ENCODE data around the gene ZNF746. TPM values are rescaled to one million over a fixed set of nuclear protein-coding genes. Genes with fewer than 3 reads are reported as not detected.

Gene ZNF746
- total RNA-seq, 1 experiment from 2014 or later, result 20.7 TPM

GRCh38 chr7:149490083-149490760 lies 7.4 kb downstream of the ZNF746 start:
- DNase-seq (ENCODE audit: low read depth), result no peak

DNA sequence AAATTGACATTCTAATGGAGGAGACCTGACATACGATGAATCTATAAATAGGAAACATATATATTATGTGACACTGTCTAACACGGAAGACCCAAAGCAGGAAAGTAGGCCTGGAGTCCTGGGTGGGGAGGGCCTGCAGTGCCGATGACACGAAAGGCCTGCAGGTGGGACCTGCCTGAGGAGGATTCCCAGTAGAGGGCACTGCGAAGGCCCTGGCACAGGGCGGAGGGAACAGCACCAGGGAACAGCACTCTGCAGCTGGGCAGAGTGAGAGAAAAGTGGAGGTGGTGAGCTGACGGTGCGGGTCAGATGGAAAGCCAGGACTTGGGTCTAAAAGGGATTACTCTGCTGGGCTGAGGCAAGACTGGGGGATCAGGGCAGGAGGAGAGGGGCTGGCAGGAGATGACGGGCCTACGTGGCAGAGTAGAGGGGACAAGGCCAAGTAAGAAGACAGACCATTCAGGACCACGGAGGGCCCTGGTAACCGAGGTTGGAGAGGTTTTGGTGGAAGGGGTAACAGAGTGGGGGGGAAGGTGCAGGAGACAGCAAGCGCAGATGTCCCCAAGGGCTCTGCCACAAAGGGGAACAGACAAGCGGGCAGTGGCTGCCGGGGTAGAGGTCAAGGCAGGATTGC lies 8.1 kb downstream of the ZNF746 start:
- no peak for DNase-seq (ENCODE audit: low read depth)

DNA sequence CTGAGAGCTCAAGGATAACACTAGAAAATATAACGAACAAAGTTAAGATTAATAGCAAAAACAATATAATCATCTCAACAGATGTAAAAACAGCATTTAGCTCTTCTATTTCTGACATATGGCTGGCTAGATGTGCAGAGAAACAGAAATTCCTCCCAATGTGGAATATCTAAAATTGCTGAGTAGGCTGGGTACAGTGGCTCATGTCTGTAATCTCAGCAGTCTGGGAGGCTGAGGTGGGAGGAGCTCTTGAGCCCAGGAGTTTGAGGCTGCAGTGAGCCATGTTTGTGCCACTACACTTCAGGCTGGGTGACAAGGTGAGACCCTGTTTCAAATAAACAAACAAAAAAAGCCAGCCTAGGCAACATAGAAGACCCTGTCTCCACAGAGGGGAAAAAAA lies 18.0 kb downstream of the ZNF746 start:
- no peak for DNase-seq (ENCODE audit: low read depth)

GRCh38 chr7:149478754-149479153 lies 18.9 kb downstream of the ZNF746 start:
- DNase-seq (ENCODE audit: low read depth), result no peak

GRCh38 chr7:149477494-149478443 lies 19.8 kb downstream of the ZNF746 start:
- no peak for DNase-seq (ENCODE audit: low read depth)

DNA sequence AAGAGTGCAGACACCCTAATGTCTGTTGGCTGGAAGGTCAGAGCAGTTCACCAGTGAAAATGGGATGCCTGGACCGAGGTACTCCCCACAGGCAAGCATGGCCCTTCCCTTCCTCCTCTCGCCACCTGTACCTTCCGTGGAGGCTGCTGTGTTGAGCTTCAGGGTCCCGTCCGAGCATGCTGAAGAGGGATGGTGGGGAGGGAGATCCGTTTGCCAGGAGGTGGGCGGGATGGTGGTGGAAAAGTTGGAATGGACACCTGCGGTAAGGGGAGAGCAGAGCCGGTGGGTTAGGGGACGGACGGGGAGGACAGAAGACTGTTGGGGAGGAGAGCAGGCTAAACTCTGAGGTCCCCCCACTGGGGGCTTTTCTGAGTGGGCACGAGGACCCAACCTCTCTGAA lies 20.8 kb downstream of the ZNF746 start:
- no peak for DNase-seq (ENCODE audit: low read depth)

DNA sequence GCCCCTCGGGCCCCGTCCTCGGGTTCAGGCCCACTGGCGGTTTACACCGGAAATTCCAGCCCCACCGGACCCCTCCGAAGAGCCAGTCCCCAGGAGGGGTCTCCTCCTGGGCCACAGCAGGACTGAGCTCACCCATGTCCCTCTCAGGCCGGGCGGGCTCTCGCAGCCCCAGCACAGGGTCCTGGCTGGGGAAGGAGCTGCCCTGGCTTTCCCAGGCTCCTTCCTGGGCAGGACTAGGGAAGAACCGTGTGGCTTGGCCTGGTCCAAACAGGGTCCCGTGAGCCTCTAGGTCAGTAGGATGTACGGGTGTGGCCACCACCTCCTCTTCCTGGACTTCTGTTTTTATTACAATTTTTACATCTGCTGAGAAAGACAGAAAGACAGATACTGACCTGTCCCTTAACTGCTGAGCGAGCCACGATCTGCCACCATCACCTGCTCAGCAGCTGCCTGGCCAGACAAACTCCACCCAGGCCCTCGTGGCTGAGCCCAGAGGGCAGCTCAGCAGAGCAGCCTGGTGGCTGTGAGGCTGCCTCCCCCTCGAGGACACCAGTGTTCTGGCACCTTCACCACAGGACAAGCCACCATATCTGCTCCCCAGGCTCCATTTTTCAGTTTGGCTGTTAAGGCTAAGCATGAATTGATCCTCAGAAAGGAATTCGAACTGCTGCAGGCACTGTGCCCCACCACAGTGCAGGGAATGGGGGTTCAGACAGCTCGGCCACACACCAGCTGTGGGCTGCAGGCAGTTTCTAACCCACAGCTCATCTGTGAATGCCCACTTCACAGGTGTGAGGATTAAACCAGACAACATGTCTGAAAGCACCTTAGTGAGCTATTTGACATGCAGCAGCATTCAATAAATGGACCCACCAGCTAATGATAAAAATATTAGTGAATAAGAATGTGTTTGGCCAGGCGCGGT lies 22.2 kb downstream of the ZNF746 start:
- DNase-seq (ENCODE audit: low read depth), result no peak

- no peak for DNase-seq (ENCODE audit: low read depth)
Measured at GRCh38 chr7:149474309-149475120, 23.1 kb downstream of the ZNF746 start.

DNA sequence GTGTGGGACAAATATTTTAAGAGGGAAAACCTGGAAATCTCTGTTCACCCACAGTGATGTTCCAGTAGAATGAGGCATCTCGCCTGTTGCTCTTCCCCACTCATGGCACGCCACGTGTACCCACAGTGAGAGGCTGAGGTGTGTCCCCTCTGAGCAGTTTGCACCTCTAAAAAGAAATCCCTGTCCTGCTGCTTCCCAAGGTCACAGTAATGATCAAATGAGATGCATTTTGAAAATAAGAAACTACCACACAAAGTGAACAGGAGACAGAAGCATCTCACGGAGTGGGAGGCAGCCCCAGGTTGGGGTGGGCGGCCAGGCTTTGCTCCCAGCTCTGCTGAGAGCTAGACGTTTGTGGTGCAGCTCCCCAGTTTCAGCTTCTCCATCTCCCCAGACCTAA lies 24.4 kb downstream of the ZNF746 start:
- no peak for DNase-seq (ENCODE audit: low read depth)

- no peak for DNase-seq (ENCODE audit: low read depth)
Measured at GRCh38 chr7:149471289-149471953, 26.2 kb downstream of the ZNF746 start.

- DNase-seq (ENCODE audit: low read depth), result no peak
Measured at GRCh38 chr7:149469806-149470205, 27.8 kb downstream of the ZNF746 start.

DNA sequence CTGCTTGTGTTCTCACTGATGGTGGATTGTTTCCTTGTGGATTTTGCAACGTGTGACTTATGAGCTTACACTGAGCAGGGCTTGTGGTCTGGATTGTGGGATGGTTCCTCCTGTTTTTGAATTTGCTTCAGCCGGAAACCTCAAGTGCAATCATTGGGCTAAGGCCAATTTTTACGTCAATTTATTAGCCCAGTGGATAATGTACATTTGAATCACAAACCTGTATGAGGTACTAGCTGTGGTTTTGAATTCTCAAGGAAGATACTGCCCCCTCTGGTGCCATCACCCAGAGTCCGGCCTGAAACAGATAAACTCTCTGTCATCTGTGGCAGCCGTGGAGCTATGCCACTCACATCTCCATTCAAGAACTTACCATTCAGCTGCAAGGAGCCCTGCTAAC lies 29.4 kb downstream of the ZNF746 start:
- DNase-seq (ENCODE audit: low read depth), result peak; percentile 55

- no peak for DNase-seq (ENCODE audit: low read depth)
Measured at GRCh38 chr7:149467321-149467859, 30.2 kb downstream of the ZNF746 start.

DNA sequence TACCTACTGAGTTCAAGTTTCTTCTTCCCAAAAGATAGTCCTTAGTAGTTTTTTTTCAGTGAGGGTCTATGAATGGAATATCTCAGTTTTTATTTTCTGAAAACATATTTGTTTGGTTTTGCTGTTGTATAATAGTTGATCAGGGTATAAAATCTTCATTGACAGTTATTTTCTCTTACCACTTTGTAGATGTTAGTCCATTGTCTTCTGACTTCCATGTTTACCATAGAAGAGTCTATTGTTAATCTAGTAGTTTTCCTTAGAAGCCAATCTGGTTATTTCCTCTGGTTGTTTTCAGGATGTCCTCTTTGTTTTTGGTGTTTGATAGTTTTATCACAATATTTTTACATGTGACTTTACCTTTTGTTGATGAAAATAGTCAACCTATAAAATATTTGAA lies 31.2 kb downstream of the ZNF746 start:
- DNase-seq (ENCODE audit: low read depth), result no peak

DNA sequence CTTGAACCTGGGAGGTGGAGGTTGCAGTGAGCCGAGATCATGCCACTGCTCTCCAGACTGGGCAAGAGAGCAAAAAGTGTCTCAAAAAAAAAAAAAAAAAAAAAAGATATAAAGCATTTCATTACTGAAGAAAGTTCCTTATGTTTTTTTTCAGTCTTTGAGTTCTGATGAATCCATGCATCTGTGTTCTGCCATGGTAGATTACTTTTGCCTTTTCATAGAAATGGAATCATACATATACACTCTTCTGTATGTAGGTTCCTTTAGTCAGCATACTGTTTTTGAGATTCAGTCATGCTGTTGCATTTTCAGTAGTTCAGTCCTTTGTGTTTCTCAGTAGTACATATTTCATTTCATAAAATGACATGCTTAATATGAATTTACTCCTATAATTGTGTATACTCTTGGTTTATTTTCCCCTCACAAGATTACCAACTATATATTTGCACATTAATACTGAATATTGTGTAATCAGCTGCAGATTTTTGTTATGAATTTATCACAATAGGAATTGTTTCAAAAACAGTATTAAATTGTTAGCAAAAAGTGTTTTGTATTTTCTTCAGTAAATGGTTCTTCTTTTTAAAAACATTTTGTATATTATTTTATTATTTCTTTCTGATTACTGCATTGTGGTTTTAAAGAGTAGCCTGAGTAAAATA lies 34.0 kb downstream of the ZNF746 start:
- DNase-seq (ENCODE audit: low read depth), result no peak

DNA sequence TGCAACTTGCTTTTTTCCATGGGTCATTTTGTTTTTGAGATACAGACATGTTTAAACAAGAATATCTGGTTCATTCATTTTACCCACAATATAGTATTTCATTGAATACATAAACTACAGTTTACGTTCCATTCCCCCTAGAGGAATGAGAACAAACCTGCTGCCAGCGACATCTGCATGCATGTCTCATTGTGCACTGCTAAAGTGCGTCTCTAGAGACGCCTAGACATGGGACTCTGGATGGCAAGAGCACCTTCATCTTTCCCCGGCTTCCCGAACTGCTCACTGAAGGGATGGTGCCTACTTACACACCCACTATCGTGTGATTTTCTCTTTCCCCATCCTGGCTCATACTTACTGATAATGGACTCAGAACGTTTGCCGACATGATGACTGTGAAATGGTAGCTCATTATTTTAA lies 35.5 kb downstream of the ZNF746 start:
- no peak for DNase-seq (ENCODE audit: low read depth)

- DNase-seq (ENCODE audit: low read depth), result peak; percentile 94
Measured at GRCh38 chr7:149460493-149461277, 36.9 kb downstream of the ZNF746 start, which contains the start of gene ZNF777. TSS of gene ZNF777 (minus strand) at chr7:149461062. CDS start at chr7:149456022, 5,040 bp downstream.

Data from Daoy (cell line).